WTC11 (cell line): Measurements from ENCODE around the gene MBOAT2. TPM values are rescaled to one million over a fixed set of nuclear protein-coding genes. Genes with fewer than 3 reads are reported as not detected.

Experiments used
- ATAC-seq: fragments of 200-7000 bp; cut with Tn5 transposase; 2 replicates; pipeline ENCODE4 v1.10.0; 2021; ENCODE audit warnings: mild to moderate bottlenecking, moderate library complexity
- CTCF ChIA-PET: fragments of 300-600 bp; sonication (Branson Sonifier 250); formaldehyde crosslinking; loops from one replicate; lab custom pipeline; 2021; ENCODE audit warnings: antibody characterized with exemption; lab: Charles Lee
- POLR2A ChIA-PET: fragments of 350-600 bp; sonication (Branson Sonifier 250); formaldehyde crosslinking; loops from one replicate; lab custom pipeline; 2021; ENCODE audit warnings: antibody characterized with exemption; lab: Charles Lee
- DNase-seq: peaks from one replicate; pipeline ENCODE4 v3.0.0; 2021; ENCODE audit warnings: low spot score
- H3K27ac Mint-ChIP-seq: 2 replicates; pipeline ENCODE4 v1.8.0; 2021; ENCODE audit warnings: mixed read lengths
- H3K27me3 Mint-ChIP-seq: 2 replicates; pipeline ENCODE4 v1.8.0; 2021; ENCODE audit warnings: low read depth, mild to moderate bottlenecking, moderate library complexity, mixed read lengths
- H3K36me3 Mint-ChIP-seq: 2 replicates; pipeline ENCODE4 v1.8.0; 2021; ENCODE audit warnings: mixed read lengths
- H3K4me1 Mint-ChIP-seq: 2 replicates; pipeline ENCODE4 v1.8.0; 2022; ENCODE audit warnings: mixed read lengths
- H3K4me3 Mint-ChIP-seq: 2 replicates; pipeline ENCODE4 v1.8.0; 2021; ENCODE audit warnings: mild to moderate bottlenecking, moderate library complexity, mixed read lengths
- H3K9me3 Mint-ChIP-seq: 2 replicates; pipeline ENCODE4 v1.8.0; 2021; ENCODE audit warnings: mixed read lengths
- GTF2I ChIP-seq: fragments of 250-450 bp; sonication (Bioruptor Pico); conservative IDR thresholded peaks from 2 replicates; pipeline ENCODE4 v1.4.0; 2021; ENCODE audit warnings: mild to moderate bottlenecking
- IRF2 ChIP-seq: sonication (generic); formaldehyde crosslinking; IDR thresholded peaks from 2 replicates; pipeline ENCODE4 v1.8.0; 2022; ENCODE audit warnings: low read depth, missing genetic modification reagents, borderline replicate concordance
- JUN ChIP-seq: sonication (generic); formaldehyde crosslinking; IDR thresholded peaks from 2 replicates; pipeline ENCODE4 v1.8.0; 2023; ENCODE audit warnings: mild to moderate bottlenecking, missing genetic modification reagents
- KAT7 ChIP-seq: sonication (generic); formaldehyde crosslinking; IDR thresholded peaks from 2 replicates; pipeline ENCODE4 v1.8.1; 2023; ENCODE audit warnings: missing genetic modification reagents, mild to moderate bottlenecking, borderline replicate concordance
- NFATC4 ChIP-seq: fragments of 250-450 bp; sonication (Bioruptor Pico); IDR thresholded peaks from 2 replicates; pipeline ENCODE4 v1.9.0; 2021; ENCODE audit warnings: mild to moderate bottlenecking
- SMAD3 ChIP-seq: sonication (generic); formaldehyde crosslinking; IDR thresholded peaks from 2 replicates; pipeline ENCODE4 v1.8.0; 2022; ENCODE audit warnings: missing genetic modification reagents, mild to moderate bottlenecking, borderline replicate concordance
- ZNF138 ChIP-seq: sonication (generic); formaldehyde crosslinking; conservative IDR thresholded peaks from 2 replicates; pipeline ENCODE4 v1.8.1; 2022; ENCODE audit warnings: mild to moderate bottlenecking, moderate library complexity, missing genetic modification reagents
- ZNF396 ChIP-seq: fragments of 250-450 bp; sonication (Bioruptor Pico); IDR thresholded peaks from 2 replicates; pipeline ENCODE4 v1.8.0; 2021; ENCODE audit warnings: mild to moderate bottlenecking, moderate library complexity, borderline replicate concordance
- ZNF416 ChIP-seq: fragments of 250-450 bp; sonication (Bioruptor Pico); IDR thresholded peaks from 2 replicates; pipeline ENCODE4 v1.9.0; 2021; ENCODE audit warnings: mild to moderate bottlenecking, inconsistent platforms
- total RNA-seq: library from RNA; stranded (reverse); gene quantifications from 3 replicates; pipeline ENCODE4 v1.2.3, GENCODE V29; 2021
- TF ChIP-seq, protein P1 (sequence below): sonication (generic); formaldehyde crosslinking; IDR thresholded peaks from 2 replicates; pipeline ENCODE4 v1.8.1; 2022; ENCODE audit warnings: mild to moderate bottlenecking, moderate library complexity, missing genetic modification reagents
- TF ChIP-seq, protein P2 (sequence below): sonication (generic); formaldehyde crosslinking; IDR thresholded peaks from 2 replicates; pipeline ENCODE4 v1.8.0; 2022; ENCODE audit warnings: mild to moderate bottlenecking, missing genetic modification reagents
- TF ChIP-seq, protein P3 (sequence below): sonication (generic); formaldehyde crosslinking; IDR thresholded peaks from 2 replicates; pipeline ENCODE4 v1.8.0; 2023; ENCODE audit warnings: mild to moderate bottlenecking, missing genetic modification reagents
- TF ChIP-seq, protein P4 (sequence below): sonication (generic); formaldehyde crosslinking; IDR thresholded peaks from 2 replicates; pipeline ENCODE4 v1.8.1; 2022; ENCODE audit warnings: low read depth, mild to moderate bottlenecking, moderate library complexity, missing genetic modification reagents, borderline replicate concordance
- TF ChIP-seq, protein P5 (sequence below): fragments of 200-600 bp; IDR thresholded peaks from 2 replicates; pipeline ENCODE4 v1.8.0; 2022; ENCODE audit warnings: antibody characterized with exemption

MBOAT2 gene
- total RNA-seq, 1 experiment from 2014 or later: 24.7 TPM

DNA sequence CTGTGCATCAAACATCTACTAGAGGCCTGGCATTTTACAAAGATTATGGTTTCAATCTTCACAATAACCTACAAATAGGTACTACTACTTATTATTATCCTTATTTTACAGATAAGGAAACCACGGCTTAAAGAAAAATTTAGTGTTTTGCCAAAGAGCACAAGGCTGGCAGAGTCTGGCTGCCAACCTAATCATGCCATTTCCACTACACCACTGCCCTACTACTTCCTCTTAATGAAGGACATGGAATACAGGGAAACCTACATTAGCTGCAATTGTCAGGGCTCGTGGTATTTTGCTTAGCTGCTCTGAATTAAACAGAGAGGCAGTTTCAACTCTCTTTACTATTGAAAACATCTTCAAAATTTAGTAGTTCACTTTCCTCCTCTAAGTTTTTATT, 5.9 kb downstream of the MBOAT2 start:
- peaks cover 56% of the 10 kb centered on the region for H3K4me1 Mint-ChIP-seq
- TF ChIP-seq ZNF416 (CRISPR knock-in tag) (no peak), SMAD3 (CRISPR knock-in tag) (no peak), KAT7 (CRISPR knock-in tag) (no peak), JUN (CRISPR knock-in tag) (no peak), NFATC4 (CRISPR knock-in tag) (no peak)
- TF ChIP-seq, protein P1, sequence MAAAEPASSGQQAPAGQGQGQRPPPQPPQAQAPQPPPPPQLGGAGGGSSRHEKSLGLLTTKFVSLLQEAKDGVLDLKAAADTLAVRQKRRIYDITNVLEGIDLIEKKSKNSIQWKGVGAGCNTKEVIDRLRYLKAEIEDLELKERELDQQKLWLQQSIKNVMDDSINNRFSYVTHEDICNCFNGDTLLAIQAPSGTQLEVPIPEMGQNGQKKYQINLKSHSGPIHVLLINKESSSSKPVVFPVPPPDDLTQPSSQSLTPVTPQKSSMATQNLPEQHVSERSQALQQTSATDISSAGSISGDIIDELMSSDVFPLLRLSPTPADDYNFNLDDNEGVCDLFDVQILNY (CRISPR knock-in tag): no peak
- TF ChIP-seq, protein P2, sequence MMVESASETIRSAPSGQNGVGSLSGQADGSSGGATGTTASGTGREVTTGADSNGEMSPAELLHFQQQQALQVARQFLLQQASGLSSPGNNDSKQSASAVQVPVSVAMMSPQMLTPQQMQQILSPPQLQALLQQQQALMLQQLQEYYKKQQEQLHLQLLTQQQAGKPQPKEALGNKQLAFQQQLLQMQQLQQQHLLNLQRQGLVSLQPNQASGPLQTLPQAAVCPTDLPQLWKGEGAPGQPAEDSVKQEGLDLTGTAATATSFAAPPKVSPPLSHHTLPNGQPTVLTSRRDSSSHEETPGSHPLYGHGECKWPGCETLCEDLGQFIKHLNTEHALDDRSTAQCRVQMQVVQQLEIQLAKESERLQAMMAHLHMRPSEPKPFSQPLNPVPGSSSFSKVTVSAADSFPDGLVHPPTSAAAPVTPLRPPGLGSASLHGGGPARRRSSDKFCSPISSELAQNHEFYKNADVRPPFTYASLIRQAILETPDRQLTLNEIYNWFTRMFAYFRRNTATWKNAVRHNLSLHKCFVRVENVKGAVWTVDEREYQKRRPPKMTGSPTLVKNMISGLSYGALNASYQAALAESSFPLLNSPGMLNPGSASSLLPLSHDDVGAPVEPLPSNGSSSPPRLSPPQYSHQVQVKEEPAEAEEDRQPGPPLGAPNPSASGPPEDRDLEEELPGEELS (CRISPR knock-in tag): no peak
- TF ChIP-seq, all 79 proteins: peak for 0
- H3K27ac Mint-ChIP-seq: no peak overlapping the region
- no peaks in the 10 kb centered on the region for H3K27me3 Mint-ChIP-seq
- H3K9me3 Mint-ChIP-seq: no peaks in the 10 kb centered on the region
- no peak for DNase-seq
- ATAC-seq: no peak
- POLR2A ChIA-PET: no interaction called here
- CTCF ChIA-PET: interaction anchor here (0.6 to 1.6 kb wide), 3 partner anchors 12 to 113 kb away, joined by 3 to 4 read pairs (median 4); no protein-coding TSS in a partner anchor
- no peak overlapping the region for H3K4me3 Mint-ChIP-seq
- no peaks in the 10 kb centered on the region for H3K36me3 Mint-ChIP-seq

DNA sequence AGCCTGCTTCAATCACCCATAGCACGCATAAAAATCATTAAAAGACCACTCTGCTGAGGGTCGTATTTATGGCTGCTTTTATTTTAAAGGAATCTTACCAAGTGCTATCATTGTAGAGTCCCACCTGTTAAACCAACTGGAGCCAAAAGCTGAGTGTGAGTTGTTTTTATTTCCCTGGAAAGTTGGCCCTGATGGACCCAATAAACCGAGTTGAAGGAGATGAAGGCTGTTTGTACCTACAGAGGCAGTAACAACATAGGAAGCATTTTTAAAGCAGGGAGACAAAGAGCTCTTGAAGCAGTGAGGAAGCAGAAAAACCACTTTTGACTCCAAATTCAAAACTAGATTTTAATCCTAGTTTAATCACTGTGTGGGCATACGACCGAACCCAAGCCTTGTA, 6.4 kb downstream of the MBOAT2 start:
- no peak for TF ChIP-seq GTF2I
- TF ChIP-seq, protein P3, sequence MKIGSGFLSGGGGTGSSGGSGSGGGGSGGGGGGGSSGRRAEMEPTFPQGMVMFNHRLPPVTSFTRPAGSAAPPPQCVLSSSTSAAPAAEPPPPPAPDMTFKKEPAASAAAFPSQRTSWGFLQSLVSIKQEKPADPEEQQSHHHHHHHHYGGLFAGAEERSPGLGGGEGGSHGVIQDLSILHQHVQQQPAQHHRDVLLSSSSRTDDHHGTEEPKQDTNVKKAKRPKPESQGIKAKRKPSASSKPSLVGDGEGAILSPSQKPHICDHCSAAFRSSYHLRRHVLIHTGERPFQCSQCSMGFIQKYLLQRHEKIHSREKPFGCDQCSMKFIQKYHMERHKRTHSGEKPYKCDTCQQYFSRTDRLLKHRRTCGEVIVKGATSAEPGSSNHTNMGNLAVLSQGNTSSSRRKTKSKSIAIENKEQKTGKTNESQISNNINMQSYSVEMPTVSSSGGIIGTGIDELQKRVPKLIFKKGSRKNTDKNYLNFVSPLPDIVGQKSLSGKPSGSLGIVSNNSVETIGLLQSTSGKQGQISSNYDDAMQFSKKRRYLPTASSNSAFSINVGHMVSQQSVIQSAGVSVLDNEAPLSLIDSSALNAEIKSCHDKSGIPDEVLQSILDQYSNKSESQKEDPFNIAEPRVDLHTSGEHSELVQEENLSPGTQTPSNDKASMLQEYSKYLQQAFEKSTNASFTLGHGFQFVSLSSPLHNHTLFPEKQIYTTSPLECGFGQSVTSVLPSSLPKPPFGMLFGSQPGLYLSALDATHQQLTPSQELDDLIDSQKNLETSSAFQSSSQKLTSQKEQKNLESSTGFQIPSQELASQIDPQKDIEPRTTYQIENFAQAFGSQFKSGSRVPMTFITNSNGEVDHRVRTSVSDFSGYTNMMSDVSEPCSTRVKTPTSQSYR (CRISPR knock-in tag): no peak
- no peak for TF ChIP-seq ZNF396 (CRISPR knock-in tag)
- no peak for TF ChIP-seq JUN (CRISPR knock-in tag)
- TF ChIP-seq, protein P4, sequence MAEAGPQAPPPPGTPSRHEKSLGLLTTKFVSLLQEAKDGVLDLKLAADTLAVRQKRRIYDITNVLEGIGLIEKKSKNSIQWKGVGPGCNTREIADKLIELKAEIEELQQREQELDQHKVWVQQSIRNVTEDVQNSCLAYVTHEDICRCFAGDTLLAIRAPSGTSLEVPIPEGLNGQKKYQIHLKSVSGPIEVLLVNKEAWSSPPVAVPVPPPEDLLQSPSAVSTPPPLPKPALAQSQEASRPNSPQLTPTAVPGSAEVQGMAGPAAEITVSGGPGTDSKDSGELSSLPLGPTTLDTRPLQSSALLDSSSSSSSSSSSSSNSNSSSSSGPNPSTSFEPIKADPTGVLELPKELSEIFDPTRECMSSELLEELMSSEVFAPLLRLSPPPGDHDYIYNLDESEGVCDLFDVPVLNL (CRISPR knock-in tag): no peak
- Mint-ChIP-seq H3K27ac (no peak overlapping the region), H3K36me3 (no peaks in the 10 kb centered on the region), H3K27me3 (no peaks in the 10 kb centered on the region), H3K9me3 (no peaks in the 10 kb centered on the region), H3K4me1 (peaks cover 50% of the 10 kb centered on the region), H3K4me3 (no peak overlapping the region)
- DNase-seq (no peak), ATAC-seq (no peak)
- ChIA-PET POLR2A (interaction anchor here (1.0 kb wide), 1 partner anchor 12 kb away, joined by 3 read pairs; no protein-coding TSS in a partner anchor), CTCF (interaction anchor here (0.6 to 1.6 kb wide), 4 partner anchors 10 to 114 kb away, joined by 3 to 4 read pairs (median 4); no protein-coding TSS in a partner anchor)

DNA sequence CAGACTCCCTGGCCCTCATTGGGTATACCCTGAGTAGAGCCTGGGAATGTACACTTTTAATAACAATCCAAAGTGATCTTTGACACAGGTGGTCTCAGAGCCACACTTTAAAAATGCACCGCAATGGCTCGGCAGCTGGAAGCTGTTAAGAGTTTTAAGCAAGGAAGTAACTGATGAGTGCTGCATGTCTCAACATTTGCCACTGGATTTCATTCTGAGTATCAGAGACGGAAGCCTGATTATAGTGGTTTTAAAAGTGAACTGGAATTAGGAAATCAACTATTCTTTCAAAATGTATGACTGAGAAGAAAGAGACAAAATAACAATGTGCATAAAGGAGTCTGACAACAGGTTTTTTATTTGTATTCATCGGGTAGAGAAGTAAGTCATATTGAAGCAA, 7.5 kb downstream of the MBOAT2 start:
- H3K27me3 Mint-ChIP-seq: no peaks in the 10 kb centered on the region
- H3K4me1 Mint-ChIP-seq: peaks cover 45% of the 10 kb centered on the region
- ChIA-PET POLR2A (no interaction called here), CTCF (interaction anchor here (0.7 kb wide), 1 partner anchor 115 kb away, joined by 3 read pairs; no protein-coding TSS in a partner anchor)
- no peaks in the 10 kb centered on the region for H3K9me3 Mint-ChIP-seq
- H3K36me3 Mint-ChIP-seq: no peaks in the 10 kb centered on the region
- DNase-seq: no peak
- H3K27ac Mint-ChIP-seq: no peak overlapping the region
- no peak overlapping the region for H3K4me3 Mint-ChIP-seq
- TF ChIP-seq, protein P5, sequence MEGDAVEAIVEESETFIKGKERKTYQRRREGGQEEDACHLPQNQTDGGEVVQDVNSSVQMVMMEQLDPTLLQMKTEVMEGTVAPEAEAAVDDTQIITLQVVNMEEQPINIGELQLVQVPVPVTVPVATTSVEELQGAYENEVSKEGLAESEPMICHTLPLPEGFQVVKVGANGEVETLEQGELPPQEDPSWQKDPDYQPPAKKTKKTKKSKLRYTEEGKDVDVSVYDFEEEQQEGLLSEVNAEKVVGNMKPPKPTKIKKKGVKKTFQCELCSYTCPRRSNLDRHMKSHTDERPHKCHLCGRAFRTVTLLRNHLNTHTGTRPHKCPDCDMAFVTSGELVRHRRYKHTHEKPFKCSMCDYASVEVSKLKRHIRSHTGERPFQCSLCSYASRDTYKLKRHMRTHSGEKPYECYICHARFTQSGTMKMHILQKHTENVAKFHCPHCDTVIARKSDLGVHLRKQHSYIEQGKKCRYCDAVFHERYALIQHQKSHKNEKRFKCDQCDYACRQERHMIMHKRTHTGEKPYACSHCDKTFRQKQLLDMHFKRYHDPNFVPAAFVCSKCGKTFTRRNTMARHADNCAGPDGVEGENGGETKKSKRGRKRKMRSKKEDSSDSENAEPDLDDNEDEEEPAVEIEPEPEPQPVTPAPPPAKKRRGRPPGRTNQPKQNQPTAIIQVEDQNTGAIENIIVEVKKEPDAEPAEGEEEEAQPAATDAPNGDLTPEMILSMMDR: no peak
- TF ChIP-seq IRF2 (CRISPR knock-in tag) (no peak), ZNF138 (no peak)
- TF ChIP-seq, protein P4 (CRISPR knock-in tag): no peak
- no peak for ATAC-seq
